ENCODE data around the gene LSS. TPM values are rescaled to one million over a fixed set of nuclear protein-coding genes. Genes with fewer than 3 reads are reported as not detected.
"Not testable (repeated sequence)": the region's sequence is repeated elsewhere in the genome, so short reads cannot be mapped to it uniquely, and the experiment has no call there.

LSS gene
- total and polyA plus RNA-seq, 2 donors (not counting 3 experiments of a cell fraction or from before 2014, with no cell fraction given): 120 to 141 TPM

DNA sequence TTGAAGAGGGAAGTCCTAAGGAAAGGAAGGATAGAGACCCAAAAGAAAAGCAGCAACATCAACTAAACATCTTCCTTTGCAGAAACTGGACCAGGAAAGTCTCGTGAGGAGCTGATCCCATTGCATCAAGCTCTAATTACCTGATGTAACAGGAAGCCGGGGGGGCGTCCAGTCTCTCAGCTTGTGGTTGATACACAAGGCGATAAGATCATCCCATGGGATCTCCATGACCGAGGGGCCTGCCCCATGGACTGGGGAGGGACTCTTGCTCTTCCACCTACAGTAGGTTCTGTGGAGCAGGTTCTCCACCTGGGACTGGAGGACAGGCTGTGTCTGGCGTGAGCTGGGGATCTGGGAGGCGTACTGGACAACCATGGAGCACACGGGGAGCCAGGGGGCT is 14.8 kb upstream of the LSS start:
- FAIRE-seq: no peak
- peaks cover 43 to 53% of the 10 kb centered on the region in 2 experiments for H3K36me3 ChIP-seq (ENCODE audit: control insufficient read depth in 2 of 2, extremely low read depth in 1 of 2, insufficient read depth in 2 of 2, low read length in 2 of 2)
- H3K27ac ChIP-seq (ENCODE audit: insufficient read depth, low read depth, low read length): no peak overlapping the region

DNA sequence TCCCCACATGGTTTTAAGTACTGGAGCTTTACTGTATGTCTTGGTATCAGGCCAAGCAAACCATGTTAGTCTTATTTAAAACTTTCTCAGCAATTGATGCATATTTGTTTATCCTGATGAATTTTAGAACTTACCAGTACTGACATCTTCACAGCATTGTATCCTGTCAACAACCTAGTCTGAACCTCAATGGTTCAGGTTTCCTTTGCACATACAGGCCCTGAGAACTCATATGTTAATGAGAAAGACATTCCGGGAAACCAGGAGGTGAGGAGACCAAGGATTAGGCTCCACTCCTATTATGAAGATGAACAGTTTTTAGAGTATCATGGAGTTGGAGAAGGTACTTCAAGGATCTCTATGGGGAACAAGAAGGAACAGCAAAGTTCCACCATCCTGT is 13.0 kb upstream of the LSS start:
- H3K9ac ChIP-seq (replicated peaks; ENCODE audit: extremely low read depth, insufficient read depth, low read length); H3K4me2 ChIP-seq (ENCODE audit: insufficient read depth, low read length); POLR2A ChIA-PET; H4K20me1 ChIP-seq (replicated peaks; ENCODE audit: control insufficient read depth, extremely low read depth, insufficient read depth, low read length); H3K27me3 ChIP-seq (ENCODE audit: control insufficient read depth in 2 of 2, insufficient read depth in 2 of 2, low read length in 2 of 2); H3K4me1 ChIP-seq (ENCODE audit: control insufficient read depth, extremely low read depth, insufficient read depth, low read length); H3K4me3 ChIP-seq (replicated peaks in 1 of 3; ENCODE audit: insufficient read depth in 1 of 3, low read depth in 1 of 3, low read length in 3 of 3); H3K9me1 ChIP-seq (replicated peaks; ENCODE audit: control insufficient read depth, extremely low read depth, insufficient read depth, low read length); H2AFZ ChIP-seq (ENCODE audit: low read depth, low read length); H3K27ac ChIP-seq (ENCODE audit: insufficient read depth, low read depth, low read length); dilution Hi-C loops (cut with MboI; ENCODE audit: extremely low pct_ligation_motif_present, low sequenced_read_pairs); intact Hi-C loops (cut with micrococcal nuclease); FAIRE-seq; H3K9me3 ChIP-seq (replicated peaks; ENCODE audit: control insufficient read depth, insufficient read depth, low read length); BruUV-seq (replicated peaks); H3K79me2 ChIP-seq (ENCODE audit: control insufficient read depth, insufficient read depth, low read length); DNase-seq (ENCODE audit: low read depth, low spot score): not testable (repeated sequence)
- peaks cover 43 to 46% of the 10 kb centered on the region in 2 experiments for H3K36me3 ChIP-seq (ENCODE audit: control insufficient read depth in 2 of 2, extremely low read depth in 1 of 2, insufficient read depth in 2 of 2, low read length in 2 of 2)
- CTCF ChIA-PET: interaction anchor here (1.1 kb wide), 1 partner anchor 98 kb away, joined by 5 read pairs; no protein-coding TSS in a partner anchor

More for the DNA sequence above, 14.8 kb upstream of the LSS start:
- H3K4me1 ChIP-seq (ENCODE audit: control insufficient read depth, extremely low read depth, insufficient read depth, low read length): no peaks in the 10 kb centered on the region
- no peaks in the 10 kb centered on the region for H3K9me1 ChIP-seq (replicated peaks; ENCODE audit: control insufficient read depth, extremely low read depth, insufficient read depth, low read length)
- no peak overlapping the region for H3K4me2 ChIP-seq (ENCODE audit: insufficient read depth, low read length)
- H3K9me3 ChIP-seq (replicated peaks; ENCODE audit: control insufficient read depth, insufficient read depth, low read length): no peaks in the 10 kb centered on the region
- no peaks in the 10 kb centered on the region for H3K27me3 ChIP-seq (ENCODE audit: control insufficient read depth in 2 of 2, insufficient read depth in 2 of 2, low read length in 2 of 2)
- H3K79me2 ChIP-seq (ENCODE audit: control insufficient read depth, insufficient read depth, low read length): no peaks in the 10 kb centered on the region
- dilution Hi-C loops (cut with MboI; ENCODE audit: extremely low pct_ligation_motif_present, low sequenced_read_pairs) (no loop called here), intact Hi-C loops (cut with micrococcal nuclease) (no loop called here)
- no peak for DNase-seq (ENCODE audit: low read depth, low spot score)
- no TSS peak for BruUV-seq (replicated peaks)
- POLR2A ChIA-PET: no interaction called here
- no peak overlapping the region for H2AFZ ChIP-seq (ENCODE audit: low read depth, low read length)
- H3K9ac ChIP-seq (replicated peaks; ENCODE audit: extremely low read depth, insufficient read depth, low read length): no peak overlapping the region
- CTCF ChIA-PET: interaction anchor here (1.3 kb wide), 1 partner anchor 18 kb away, joined by 3 read pairs; no protein-coding TSS in a partner anchor
- no peaks in the 10 kb centered on the region for H4K20me1 ChIP-seq (replicated peaks; ENCODE audit: control insufficient read depth, extremely low read depth, insufficient read depth, low read length)
- no peak overlapping the region for H3K4me3 ChIP-seq (replicated peaks in 1 of 3; ENCODE audit: insufficient read depth in 1 of 3, low read depth in 1 of 3, low read length in 3 of 3)
- TF ChIP-seq, protein P1, sequence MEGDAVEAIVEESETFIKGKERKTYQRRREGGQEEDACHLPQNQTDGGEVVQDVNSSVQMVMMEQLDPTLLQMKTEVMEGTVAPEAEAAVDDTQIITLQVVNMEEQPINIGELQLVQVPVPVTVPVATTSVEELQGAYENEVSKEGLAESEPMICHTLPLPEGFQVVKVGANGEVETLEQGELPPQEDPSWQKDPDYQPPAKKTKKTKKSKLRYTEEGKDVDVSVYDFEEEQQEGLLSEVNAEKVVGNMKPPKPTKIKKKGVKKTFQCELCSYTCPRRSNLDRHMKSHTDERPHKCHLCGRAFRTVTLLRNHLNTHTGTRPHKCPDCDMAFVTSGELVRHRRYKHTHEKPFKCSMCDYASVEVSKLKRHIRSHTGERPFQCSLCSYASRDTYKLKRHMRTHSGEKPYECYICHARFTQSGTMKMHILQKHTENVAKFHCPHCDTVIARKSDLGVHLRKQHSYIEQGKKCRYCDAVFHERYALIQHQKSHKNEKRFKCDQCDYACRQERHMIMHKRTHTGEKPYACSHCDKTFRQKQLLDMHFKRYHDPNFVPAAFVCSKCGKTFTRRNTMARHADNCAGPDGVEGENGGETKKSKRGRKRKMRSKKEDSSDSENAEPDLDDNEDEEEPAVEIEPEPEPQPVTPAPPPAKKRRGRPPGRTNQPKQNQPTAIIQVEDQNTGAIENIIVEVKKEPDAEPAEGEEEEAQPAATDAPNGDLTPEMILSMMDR (IDR thresholded peaks at IDR 0.05; ENCODE audit: extremely low read depth in 1 of 2, insufficient read depth in 1 of 2, low read depth in 1 of 2, low read length in 2 of 2): no peak
- TF ChIP-seq, protein P2, sequence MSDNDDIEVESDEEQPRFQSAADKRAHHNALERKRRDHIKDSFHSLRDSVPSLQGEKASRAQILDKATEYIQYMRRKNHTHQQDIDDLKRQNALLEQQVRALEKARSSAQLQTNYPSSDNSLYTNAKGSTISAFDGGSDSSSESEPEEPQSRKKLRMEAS (IDR thresholded peaks at IDR 0.05; ENCODE audit: insufficient read depth, insufficient read length): no peak

Data from endothelial cell of umbilical vein (primary cell).